ENCODE data around the gene ULK4. TPM values are rescaled to one million over a fixed set of nuclear protein-coding genes. Genes with fewer than 3 reads are reported as not detected.

The ULK4 gene
- polyA plus RNA-seq, 1 donor from 2014 or later: 7.2 TPM

- no peak for TF ChIP-seq SMC3 (conservative IDR thresholded peaks at IDR 0.05; ENCODE audit: poor library complexity)
- TF ChIP-seq TAF1 (IDR thresholded peaks at IDR 0.05; ENCODE audit: low read depth): no peak
- no peak for TF ChIP-seq RAD21 (conservative IDR thresholded peaks at IDR 0.05)
- no peak for TF ChIP-seq CTCF (IDR thresholded peaks at IDR 0.05; ENCODE audit: poor library complexity, severe bottlenecking)
- TF ChIP-seq POLR2AphosphoS5 (IDR thresholded peaks at IDR 0.05): no peak
- Histone ChIP-seq H3K27me3 (ENCODE audit: insufficient read depth, low read depth, low read length) (no peaks in the 10 kb centered on the region), H4K20me1 (ENCODE audit: insufficient read depth) (no peaks in the 10 kb centered on the region), H3K9ac (ENCODE audit: low read length) (no peak overlapping the region), H3K9me3 (ENCODE audit: low read length) (no peaks in the 10 kb centered on the region), H2AFZ (ENCODE audit: low read depth, low read length) (no peak overlapping the region), H3K79me2 (replicated peaks; ENCODE audit: insufficient read depth, low read length) (no peaks in the 10 kb centered on the region), H3F3A (ENCODE audit: insufficient read depth, low read length, poor library complexity, severe bottlenecking) (no peaks in the 10 kb centered on the region), H3K4me3 (ENCODE audit: low read length) (no peak overlapping the region), H3K4me2 (ENCODE audit: low read length) (no peak overlapping the region), H3K27ac (ENCODE audit: low read length) (no peak overlapping the region), H3K9me2 (ENCODE audit: insufficient read depth, low read length) (no peaks in the 10 kb centered on the region), H3K36me3 (ENCODE audit: insufficient read depth, low read length) (no peaks in the 10 kb centered on the region)
Measured at GRCh38 chr3:41593774-41594173, 368.1 kb downstream of the ULK4 start.

GRCh38 chr3:41592753-41593510 lies 369.0 kb downstream of the ULK4 start:
- Histone ChIP-seq H3K4me2 (ENCODE audit: low read length) (no peak overlapping the region), H3K9me2 (ENCODE audit: insufficient read depth, low read length) (no peaks in the 10 kb centered on the region), H2AFZ (ENCODE audit: low read depth, low read length) (no peak overlapping the region), H3K4me3 (ENCODE audit: low read length) (no peak overlapping the region), H4K20me1 (ENCODE audit: insufficient read depth) (no peaks in the 10 kb centered on the region), H3K9me3 (ENCODE audit: low read length) (no peaks in the 10 kb centered on the region), H3K79me2 (replicated peaks; ENCODE audit: insufficient read depth, low read length) (no peaks in the 10 kb centered on the region), H3K27ac (ENCODE audit: low read length) (no peak overlapping the region), H3F3A (ENCODE audit: insufficient read depth, low read length, poor library complexity, severe bottlenecking) (no peaks in the 10 kb centered on the region), H3K9ac (ENCODE audit: low read length) (no peak overlapping the region), H3K36me3 (ENCODE audit: insufficient read depth, low read length) (no peaks in the 10 kb centered on the region), H3K27me3 (ENCODE audit: insufficient read depth, low read depth, low read length) (no peaks in the 10 kb centered on the region)
- TF ChIP-seq REST (IDR thresholded peaks at IDR 0.05; ENCODE audit: borderline replicate concordance) (no peak), EP300 (conservative IDR thresholded peaks at IDR 0.05; ENCODE audit: poor library complexity, severe bottlenecking) (peak; percentile 57)

- H4K20me1 ChIP-seq (ENCODE audit: insufficient read depth): no peaks in the 10 kb centered on the region
Measured at GRCh38 chr3:41583014-41583413, 378.9 kb downstream of the ULK4 start.

More at GRCh38 chr3:41583014-41583413, 378.9 kb downstream of the ULK4 start:
- no peak overlapping the region for H3K27ac ChIP-seq (ENCODE audit: low read length)
- TF ChIP-seq RAD21 (conservative IDR thresholded peaks at IDR 0.05) (no peak), EZH2 (IDR thresholded peaks at IDR 0.05; ENCODE audit: borderline replicate concordance, insufficient read depth, low read length, poor library complexity, severe bottlenecking) (no peak), SMC3 (conservative IDR thresholded peaks at IDR 0.05; ENCODE audit: poor library complexity) (no peak), EP300 (conservative IDR thresholded peaks at IDR 0.05; ENCODE audit: poor library complexity, severe bottlenecking) (no peak), POLR2AphosphoS5 (IDR thresholded peaks at IDR 0.05) (no peak), MXI1 (conservative IDR thresholded peaks at IDR 0.05; ENCODE audit: poor library complexity, severe bottlenecking) (no peak), CTCF (IDR thresholded peaks at IDR 0.05; ENCODE audit: poor library complexity, severe bottlenecking) (no peak), TAF1 (IDR thresholded peaks at IDR 0.05; ENCODE audit: low read depth) (no peak)
- H3K9me2 ChIP-seq (ENCODE audit: insufficient read depth, low read length): no peaks in the 10 kb centered on the region
- H3K9ac ChIP-seq (ENCODE audit: low read length): no peak overlapping the region
- H3K36me3 ChIP-seq (ENCODE audit: insufficient read depth, low read length): no peaks in the 10 kb centered on the region
- no peaks in the 10 kb centered on the region for H3K27me3 ChIP-seq (ENCODE audit: insufficient read depth, low read depth, low read length)
- H2AFZ ChIP-seq (ENCODE audit: low read depth, low read length): no peak overlapping the region
- H3K79me2 ChIP-seq (replicated peaks; ENCODE audit: insufficient read depth, low read length): no peaks in the 10 kb centered on the region
- H3F3A ChIP-seq (ENCODE audit: insufficient read depth, low read length, poor library complexity, severe bottlenecking): no peaks in the 10 kb centered on the region
- H3K9me3 ChIP-seq (ENCODE audit: low read length): no peaks in the 10 kb centered on the region
- H3K4me2 ChIP-seq (ENCODE audit: low read length): no peak overlapping the region
- no peak overlapping the region for H3K4me3 ChIP-seq (ENCODE audit: low read length)

All from neural cell (in vitro differentiated cells).